ENCODE measurements around the gene SBF1.

DNA sequence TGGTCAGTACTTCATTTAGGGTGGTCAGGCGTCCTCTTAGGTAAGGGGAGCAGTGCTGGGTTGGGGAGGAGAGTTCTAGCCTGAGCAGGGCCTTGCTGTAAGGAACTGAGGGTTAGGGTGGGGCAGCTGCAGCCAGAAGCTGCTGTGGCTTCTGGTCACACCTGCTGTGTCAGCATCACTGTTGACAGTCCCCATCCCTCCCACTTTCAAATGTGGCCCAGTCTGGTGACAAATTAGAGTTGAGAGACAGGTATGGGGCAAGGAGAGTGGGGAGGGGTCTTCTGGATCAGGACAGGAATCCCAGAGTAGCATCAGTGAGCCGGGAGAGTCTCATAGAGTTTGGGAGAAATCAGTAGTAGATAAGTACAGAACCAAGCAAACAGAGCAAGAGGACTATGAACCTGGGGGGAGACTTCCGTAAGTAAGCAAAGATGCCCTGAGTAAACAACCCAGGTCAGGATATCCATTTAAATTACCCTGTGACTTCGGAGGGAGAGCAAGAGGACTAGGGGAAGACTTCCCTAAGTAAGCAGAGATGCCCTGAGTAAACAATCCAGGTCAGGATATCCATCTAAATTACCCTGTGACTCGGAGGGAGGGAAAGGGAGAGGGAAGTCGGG lies 78.0 kb downstream of the SBF1 start:
- no peak for TF ChIP-seq EZH2phosphoT487 (IDR thresholded peaks at IDR 0.05; ENCODE audit: borderline replicate concordance, low read depth)
- TF ChIP-seq, protein P1, sequence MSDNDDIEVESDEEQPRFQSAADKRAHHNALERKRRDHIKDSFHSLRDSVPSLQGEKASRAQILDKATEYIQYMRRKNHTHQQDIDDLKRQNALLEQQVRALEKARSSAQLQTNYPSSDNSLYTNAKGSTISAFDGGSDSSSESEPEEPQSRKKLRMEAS (IDR thresholded peaks at IDR 0.05; ENCODE audit: low read depth): no peak
- no peak for TF ChIP-seq POLR2AphosphoS5 (IDR thresholded peaks at IDR 0.05; ENCODE audit: low read depth, low read length)
- TF ChIP-seq, protein P2, sequence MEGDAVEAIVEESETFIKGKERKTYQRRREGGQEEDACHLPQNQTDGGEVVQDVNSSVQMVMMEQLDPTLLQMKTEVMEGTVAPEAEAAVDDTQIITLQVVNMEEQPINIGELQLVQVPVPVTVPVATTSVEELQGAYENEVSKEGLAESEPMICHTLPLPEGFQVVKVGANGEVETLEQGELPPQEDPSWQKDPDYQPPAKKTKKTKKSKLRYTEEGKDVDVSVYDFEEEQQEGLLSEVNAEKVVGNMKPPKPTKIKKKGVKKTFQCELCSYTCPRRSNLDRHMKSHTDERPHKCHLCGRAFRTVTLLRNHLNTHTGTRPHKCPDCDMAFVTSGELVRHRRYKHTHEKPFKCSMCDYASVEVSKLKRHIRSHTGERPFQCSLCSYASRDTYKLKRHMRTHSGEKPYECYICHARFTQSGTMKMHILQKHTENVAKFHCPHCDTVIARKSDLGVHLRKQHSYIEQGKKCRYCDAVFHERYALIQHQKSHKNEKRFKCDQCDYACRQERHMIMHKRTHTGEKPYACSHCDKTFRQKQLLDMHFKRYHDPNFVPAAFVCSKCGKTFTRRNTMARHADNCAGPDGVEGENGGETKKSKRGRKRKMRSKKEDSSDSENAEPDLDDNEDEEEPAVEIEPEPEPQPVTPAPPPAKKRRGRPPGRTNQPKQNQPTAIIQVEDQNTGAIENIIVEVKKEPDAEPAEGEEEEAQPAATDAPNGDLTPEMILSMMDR (IDR thresholded peaks at IDR 0.05): no peak
- no peak for TF ChIP-seq GABPA (IDR thresholded peaks at IDR 0.05; ENCODE audit: low read depth)

Data from SK-N-SH (cell line).